ENCODE results near the gene TGOLN2. TPM values are rescaled to one million over a fixed set of nuclear protein-coding genes. Genes with fewer than 3 reads are reported as not detected.

Gene TGOLN2
- total and polyA plus RNA-seq, 2 of the 13 experiments (the other 11 are each of a cell fraction or from before 2014, with no cell fraction given) = 99.6 to 155 TPM

DNA sequence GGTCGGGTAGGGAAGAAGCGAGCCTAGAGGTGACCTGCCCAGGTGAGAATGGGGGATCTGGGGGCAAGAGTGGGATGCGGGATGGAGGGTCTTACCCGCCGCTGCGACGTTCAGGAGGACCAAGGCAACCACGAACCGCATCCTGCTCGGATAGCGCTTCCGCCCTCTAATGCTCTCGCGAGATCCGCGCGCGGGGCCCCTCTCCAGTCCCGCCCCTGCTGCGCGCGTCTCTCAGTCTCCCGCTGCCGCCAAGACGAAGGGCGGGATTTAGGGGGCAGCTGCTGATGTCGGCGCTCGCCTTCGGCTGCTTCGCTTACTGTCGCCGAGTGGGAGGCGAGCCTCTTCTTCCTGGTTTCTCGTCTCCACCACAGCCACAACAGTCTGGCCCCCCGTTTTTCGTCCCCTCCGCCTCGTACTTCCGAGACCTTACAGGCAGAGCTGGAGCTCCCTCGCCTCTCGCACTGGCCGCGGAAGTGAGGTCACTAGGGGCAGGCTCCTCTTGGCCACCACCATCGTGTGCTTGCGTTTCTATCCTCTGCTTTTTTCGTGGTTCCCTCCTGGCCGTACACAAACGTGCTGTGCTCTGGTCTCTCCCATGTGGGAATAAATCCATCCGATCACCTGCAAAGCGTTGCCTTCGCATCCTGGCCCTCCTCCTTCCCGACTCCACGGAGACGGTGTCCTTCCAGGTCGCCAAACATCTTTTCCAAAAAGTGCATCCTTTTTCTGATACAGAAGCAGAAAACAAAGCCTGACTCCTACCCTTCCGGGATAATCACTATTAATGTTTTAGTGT lies at the start of gene TGOLN2 (continued):
- TF ChIP-seq, protein P1, sequence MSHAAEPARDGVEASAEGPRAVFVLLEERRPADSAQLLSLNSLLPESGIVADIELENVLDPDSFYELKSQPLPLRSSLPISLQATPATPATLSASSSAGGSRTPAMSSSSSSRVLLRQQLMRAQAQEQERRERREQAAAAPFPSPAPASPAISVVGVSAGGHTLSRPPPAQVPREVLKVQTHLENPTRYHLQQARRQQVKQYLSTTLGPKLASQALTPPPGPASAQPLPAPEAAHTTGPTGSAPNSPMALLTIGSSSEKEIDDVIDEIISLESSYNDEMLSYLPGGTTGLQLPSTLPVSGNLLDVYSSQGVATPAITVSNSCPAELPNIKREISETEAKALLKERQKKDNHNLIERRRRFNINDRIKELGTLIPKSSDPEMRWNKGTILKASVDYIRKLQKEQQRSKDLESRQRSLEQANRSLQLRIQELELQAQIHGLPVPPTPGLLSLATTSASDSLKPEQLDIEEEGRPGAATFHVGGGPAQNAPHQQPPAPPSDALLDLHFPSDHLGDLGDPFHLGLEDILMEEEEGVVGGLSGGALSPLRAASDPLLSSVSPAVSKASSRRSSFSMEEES (CRISPR knock-in tag; IDR thresholded peaks at IDR 0.05) = peak; percentile 87
- TF ChIP-seq, protein P2, sequence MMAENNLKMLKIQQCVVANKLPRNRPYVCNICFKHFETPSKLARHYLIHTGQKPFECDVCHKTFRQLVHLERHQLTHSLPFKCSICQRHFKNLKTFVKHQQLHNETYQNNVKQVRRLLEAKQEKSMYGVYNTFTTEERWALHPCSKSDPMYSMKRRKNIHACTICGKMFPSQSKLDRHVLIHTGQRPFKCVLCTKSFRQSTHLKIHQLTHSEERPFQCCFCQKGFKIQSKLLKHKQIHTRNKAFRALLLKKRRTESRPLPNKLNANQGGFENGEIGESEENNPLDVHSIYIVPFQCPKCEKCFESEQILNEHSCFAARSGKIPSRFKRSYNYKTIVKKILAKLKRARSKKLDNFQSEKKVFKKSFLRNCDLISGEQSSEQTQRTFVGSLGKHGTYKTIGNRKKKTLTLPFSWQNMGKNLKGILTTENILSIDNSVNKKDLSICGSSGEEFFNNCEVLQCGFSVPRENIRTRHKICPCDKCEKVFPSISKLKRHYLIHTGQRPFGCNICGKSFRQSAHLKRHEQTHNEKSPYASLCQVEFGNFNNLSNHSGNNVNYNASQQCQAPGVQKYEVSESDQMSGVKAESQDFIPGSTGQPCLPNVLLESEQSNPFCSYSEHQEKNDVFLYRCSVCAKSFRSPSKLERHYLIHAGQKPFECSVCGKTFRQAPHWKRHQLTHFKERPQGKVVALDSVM (CRISPR knock-in tag; IDR thresholded peaks at IDR 0.05) = peak; percentile 62
- TF ChIP-seq PAX8 (CRISPR knock-in tag; IDR thresholded peaks at IDR 0.05; ENCODE audit: borderline replicate concordance) (peak; percentile 80; the same call in 1 of the 2 replicates), ZNF562 (CRISPR knock-in tag; IDR thresholded peaks at IDR 0.05; ENCODE audit: borderline replicate concordance) (no peak), GATA4 (IDR thresholded peaks at IDR 0.05; ENCODE audit: borderline replicate concordance, low read depth) (peak; percentile 85), RBFOX2 (IDR thresholded peaks at IDR 0.05; ENCODE audit: low read depth, low read length) (peak; percentile 100), ADNP (CRISPR knock-in tag; IDR thresholded peaks at IDR 0.05) (no peak), ZFP36L1 (CRISPR knock-in tag; IDR thresholded peaks at IDR 0.05) (peak; percentile 94; the same call in 1 of the 2 replicates), ZNF496 (CRISPR knock-in tag; IDR thresholded peaks at IDR 0.05; ENCODE audit: insufficient replicate concordance) (no peak), ZNF563 (CRISPR knock-in tag; IDR thresholded peaks at IDR 0.05) (peak; percentile 96)
- TF ChIP-seq, protein P3, sequence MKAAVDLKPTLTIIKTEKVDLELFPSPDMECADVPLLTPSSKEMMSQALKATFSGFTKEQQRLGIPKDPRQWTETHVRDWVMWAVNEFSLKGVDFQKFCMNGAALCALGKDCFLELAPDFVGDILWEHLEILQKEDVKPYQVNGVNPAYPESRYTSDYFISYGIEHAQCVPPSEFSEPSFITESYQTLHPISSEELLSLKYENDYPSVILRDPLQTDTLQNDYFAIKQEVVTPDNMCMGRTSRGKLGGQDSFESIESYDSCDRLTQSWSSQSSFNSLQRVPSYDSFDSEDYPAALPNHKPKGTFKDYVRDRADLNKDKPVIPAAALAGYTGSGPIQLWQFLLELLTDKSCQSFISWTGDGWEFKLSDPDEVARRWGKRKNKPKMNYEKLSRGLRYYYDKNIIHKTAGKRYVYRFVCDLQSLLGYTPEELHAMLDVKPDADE (CRISPR knock-in tag; IDR thresholded peaks at IDR 0.05) = peak; percentile 91; the same call in 1 of the 2 replicates
- TF ChIP-seq, protein P4, sequence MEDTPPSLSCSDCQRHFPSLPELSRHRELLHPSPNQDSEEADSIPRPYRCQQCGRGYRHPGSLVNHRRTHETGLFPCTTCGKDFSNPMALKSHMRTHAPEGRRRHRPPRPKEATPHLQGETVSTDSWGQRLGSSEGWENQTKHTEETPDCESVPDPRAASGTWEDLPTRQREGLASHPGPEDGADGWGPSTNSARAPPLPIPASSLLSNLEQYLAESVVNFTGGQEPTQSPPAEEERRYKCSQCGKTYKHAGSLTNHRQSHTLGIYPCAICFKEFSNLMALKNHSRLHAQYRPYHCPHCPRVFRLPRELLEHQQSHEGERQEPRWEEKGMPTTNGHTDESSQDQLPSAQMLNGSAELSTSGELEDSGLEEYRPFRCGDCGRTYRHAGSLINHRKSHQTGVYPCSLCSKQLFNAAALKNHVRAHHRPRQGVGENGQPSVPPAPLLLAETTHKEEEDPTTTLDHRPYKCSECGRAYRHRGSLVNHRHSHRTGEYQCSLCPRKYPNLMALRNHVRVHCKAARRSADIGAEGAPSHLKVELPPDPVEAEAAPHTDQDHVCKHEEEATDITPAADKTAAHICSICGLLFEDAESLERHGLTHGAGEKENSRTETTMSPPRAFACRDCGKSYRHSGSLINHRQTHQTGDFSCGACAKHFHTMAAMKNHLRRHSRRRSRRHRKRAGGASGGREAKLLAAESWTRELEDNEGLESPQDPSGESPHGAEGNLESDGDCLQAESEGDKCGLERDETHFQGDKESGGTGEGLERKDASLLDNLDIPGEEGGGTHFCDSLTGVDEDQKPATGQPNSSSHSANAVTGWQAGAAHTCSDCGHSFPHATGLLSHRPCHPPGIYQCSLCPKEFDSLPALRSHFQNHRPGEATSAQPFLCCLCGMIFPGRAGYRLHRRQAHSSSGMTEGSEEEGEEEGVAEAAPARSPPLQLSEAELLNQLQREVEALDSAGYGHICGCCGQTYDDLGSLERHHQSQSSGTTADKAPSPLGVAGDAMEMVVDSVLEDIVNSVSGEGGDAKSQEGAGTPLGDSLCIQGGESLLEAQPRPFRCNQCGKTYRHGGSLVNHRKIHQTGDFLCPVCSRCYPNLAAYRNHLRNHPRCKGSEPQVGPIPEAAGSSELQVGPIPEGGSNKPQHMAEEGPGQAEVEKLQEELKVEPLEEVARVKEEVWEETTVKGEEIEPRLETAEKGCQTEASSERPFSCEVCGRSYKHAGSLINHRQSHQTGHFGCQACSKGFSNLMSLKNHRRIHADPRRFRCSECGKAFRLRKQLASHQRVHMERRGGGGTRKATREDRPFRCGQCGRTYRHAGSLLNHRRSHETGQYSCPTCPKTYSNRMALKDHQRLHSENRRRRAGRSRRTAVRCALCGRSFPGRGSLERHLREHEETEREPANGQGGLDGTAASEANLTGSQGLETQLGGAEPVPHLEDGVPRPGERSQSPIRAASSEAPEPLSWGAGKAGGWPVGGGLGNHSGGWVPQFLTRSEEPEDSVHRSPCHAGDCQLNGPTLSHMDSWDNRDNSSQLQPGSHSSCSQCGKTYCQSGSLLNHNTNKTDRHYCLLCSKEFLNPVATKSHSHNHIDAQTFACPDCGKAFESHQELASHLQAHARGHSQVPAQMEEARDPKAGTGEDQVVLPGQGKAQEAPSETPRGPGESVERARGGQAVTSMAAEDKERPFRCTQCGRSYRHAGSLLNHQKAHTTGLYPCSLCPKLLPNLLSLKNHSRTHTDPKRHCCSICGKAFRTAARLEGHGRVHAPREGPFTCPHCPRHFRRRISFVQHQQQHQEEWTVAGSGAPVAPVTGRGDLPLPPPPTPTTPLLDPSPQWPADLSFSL (CRISPR knock-in tag; IDR thresholded peaks at IDR 0.05) = peak; percentile 54; the same call in 1 of the 2 replicates
- TF ChIP-seq, protein P5, sequence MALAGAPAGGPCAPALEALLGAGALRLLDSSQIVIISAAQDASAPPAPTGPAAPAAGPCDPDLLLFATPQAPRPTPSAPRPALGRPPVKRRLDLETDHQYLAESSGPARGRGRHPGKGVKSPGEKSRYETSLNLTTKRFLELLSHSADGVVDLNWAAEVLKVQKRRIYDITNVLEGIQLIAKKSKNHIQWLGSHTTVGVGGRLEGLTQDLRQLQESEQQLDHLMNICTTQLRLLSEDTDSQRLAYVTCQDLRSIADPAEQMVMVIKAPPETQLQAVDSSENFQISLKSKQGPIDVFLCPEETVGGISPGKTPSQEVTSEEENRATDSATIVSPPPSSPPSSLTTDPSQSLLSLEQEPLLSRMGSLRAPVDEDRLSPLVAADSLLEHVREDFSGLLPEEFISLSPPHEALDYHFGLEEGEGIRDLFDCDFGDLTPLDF (CRISPR knock-in tag; IDR thresholded peaks at IDR 0.05) = peak; percentile 98

Data from HepG2 (cell line).